Stimulated activated naive CD8-positive, alpha-beta T cell treated with anti-CD3 and anti-CD28 coated beads, Interleukin-15, Interleukin-2, amounts not matched to agents 100 ng/mL and 50 ng/mL, for 24 hours (primary cell): ENCODE data around the gene CYTH3.
"Not testable (repeated sequence)": the region's sequence is repeated elsewhere in the genome, so short reads cannot be mapped to it uniquely, and the experiment has no call there.

ENCODE experiments used
- H3K27ac Mint-ChIP-seq: one replicate; pipeline ENCODE4 v1.8.0; 2021; ENCODE audit warnings: mild to moderate bottlenecking, mixed read lengths
- H3K27me3 Mint-ChIP-seq: one replicate; pipeline ENCODE4 v1.8.0; 2021; ENCODE audit warnings: mixed read lengths
- H3K36me3 Mint-ChIP-seq: one replicate; pipeline ENCODE4 v1.8.0; 2021; ENCODE audit warnings: low read depth, mixed read lengths
- H3K4me1 Mint-ChIP-seq: one replicate; pipeline ENCODE4 v1.8.0; 2021; ENCODE audit warnings: low read depth, mixed read lengths
- H3K4me3 Mint-ChIP-seq: one replicate; pipeline ENCODE4 v1.8.0; 2021; ENCODE audit warnings: mild to moderate bottlenecking, mixed read lengths
- H3K9me3 Mint-ChIP-seq: one replicate; pipeline ENCODE4 v1.8.0; 2021; ENCODE audit warnings: mixed read lengths

Gene CYTH3

DNA sequence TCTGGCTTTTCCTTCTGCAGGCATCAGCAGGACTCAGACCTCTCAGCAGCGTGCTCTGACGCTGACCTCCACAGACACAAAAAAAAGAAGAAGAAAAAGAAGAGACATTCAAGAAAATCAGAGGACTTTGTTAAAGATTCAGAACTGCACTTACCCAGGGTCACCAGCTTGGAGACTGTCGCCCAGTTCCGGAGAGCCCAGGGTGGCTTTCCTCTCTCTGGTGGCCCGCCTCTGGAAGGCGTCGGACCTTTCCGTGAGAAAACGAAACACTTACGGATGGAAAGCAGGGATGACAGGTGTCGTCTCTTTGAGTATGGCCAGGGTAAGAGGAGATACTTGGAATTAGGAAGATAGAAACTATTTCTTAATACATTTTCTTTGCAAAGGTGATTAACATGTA is 115.7 kb downstream of the CYTH3 start:
- H3K9me3 Mint-ChIP-seq: no peaks in the 10 kb centered on the region
- H3K27me3 Mint-ChIP-seq: no peaks in the 10 kb centered on the region
- no peak overlapping the region for H3K4me3 Mint-ChIP-seq
- H3K4me1 Mint-ChIP-seq: no peaks in the 10 kb centered on the region
- no peak overlapping the region for H3K27ac Mint-ChIP-seq
- peaks cover 50% of the 10 kb centered on the region for H3K36me3 Mint-ChIP-seq

DNA sequence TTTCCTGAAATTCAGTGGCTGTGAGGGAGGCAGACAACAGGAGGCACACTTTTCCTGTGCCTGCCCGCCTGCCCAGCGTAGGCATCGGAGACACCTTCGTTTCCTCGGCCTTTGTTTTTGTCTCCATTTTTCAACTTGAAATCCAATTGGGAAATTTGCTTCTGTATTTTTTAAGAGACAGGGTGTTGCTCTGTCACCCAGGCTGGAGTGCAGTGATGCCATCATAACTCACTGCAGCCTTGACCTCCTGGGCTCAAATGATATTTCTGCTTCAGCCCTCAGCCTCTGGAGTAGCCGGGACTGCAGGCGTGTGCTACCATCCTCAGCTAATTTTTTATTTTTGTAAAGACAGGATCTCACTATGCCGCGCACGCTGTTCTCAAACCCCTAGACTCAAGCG is 116.8 kb downstream of the CYTH3 start:
- peaks cover 55% of the 10 kb centered on the region for H3K36me3 Mint-ChIP-seq
- no peaks in the 10 kb centered on the region for H3K4me1 Mint-ChIP-seq
- H3K27me3 Mint-ChIP-seq: no peaks in the 10 kb centered on the region
- no peak overlapping the region for H3K27ac Mint-ChIP-seq
- no peaks in the 10 kb centered on the region for H3K9me3 Mint-ChIP-seq
- H3K4me3 Mint-ChIP-seq: no peak overlapping the region

GRCh38 chr7:6154542-6155404 is 117.7 kb downstream of the CYTH3 start:
- peaks cover 59% of the 10 kb centered on the region for H3K36me3 Mint-ChIP-seq
- no peaks in the 10 kb centered on the region for H3K27me3 Mint-ChIP-seq
- H3K27ac Mint-ChIP-seq: no peak overlapping the region
- no peaks in the 10 kb centered on the region for H3K9me3 Mint-ChIP-seq
- H3K4me3 Mint-ChIP-seq: no peak overlapping the region
- no peaks in the 10 kb centered on the region for H3K4me1 Mint-ChIP-seq

DNA sequence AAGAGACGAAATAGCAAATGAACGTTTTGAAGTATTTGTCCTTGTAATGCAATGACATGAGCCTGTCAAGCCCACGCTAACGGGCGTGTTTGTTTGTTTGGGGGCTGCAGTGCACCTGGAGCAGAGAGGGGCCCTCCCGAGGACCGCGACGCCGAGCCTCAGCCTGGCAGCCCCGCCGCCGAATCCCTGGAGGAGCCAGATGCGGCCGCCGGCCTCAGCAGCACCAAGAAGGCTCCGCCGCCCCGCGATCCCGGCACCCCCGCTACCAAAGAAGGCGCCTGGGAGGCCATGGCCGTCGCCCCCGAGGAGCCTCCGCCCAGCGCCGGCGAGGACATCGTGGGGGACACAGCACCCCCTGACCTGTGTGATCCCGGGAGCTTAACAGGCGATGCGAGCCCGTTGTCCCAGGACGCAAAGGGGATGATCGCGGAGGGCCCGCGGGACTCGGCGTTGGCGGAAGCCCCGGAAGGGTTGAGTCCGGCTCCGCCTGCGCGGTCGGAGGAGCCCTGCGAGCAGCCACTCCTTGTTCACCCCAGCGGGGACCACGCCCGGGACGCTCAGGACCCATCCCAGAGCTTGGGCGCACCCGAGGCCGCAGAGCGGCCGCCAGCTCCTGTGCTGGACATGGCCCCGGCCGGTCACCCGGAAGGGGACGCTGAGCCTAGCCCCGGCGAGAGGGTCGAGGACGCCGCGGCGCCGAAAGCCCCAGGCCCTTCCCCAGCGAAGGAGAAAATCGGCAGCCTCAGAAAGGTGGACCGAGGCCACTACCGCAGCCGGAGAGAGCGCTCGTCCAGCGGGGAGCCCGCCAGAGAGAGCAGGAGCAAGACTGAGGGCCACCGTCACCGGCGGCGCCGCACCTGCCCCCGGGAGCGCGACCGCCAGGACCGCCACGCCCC is 118.5 kb downstream of the CYTH3 start:
- Mint-ChIP-seq H3K9me3 (no peaks in the 10 kb centered on the region), H3K27ac (no peak overlapping the region), H3K27me3 (no peaks in the 10 kb centered on the region), H3K4me1 (no peaks in the 10 kb centered on the region), H3K36me3 (peaks cover 61% of the 10 kb centered on the region), H3K4me3 (no peak overlapping the region)

DNA sequence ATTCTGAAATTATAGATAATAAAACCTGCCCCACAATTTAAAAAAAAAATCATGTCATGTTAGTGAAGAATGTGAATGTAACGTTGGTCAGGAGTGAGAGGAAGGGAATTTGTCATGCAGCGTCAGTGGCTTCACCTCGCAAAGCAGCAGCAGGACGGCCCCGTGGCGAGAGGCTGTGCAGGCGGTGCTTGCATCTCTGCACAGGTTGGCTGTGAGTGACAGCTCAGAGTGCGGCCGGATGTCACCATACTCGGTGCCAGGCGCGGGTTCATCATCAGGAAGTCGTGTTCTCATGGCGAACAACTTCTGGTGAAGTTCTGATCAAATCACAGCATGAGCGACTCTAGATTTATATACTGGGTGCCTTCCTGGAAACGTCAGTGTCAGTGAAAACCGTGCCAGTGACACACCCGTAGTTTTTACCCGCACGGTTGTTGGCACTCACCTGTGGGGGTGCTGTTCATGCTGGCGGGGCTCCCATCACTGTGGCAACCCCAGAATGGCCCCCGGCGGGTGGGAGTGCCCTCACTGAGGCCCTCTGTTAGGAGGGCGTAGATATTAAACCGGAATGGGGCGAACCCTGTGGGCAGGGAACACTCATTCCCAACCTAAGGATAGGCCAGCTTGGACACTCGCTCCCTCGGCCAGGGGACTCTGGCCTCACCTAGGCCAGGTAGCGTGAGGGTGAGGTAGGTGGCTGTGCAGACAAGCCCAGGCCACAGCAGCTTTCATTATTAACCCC is 120.3 kb downstream of the CYTH3 start:
- H3K27ac Mint-ChIP-seq: no peak overlapping the region
- peaks cover 72% of the 10 kb centered on the region for H3K36me3 Mint-ChIP-seq
- H3K4me3 Mint-ChIP-seq: no peak overlapping the region
- H3K27me3 Mint-ChIP-seq: no peaks in the 10 kb centered on the region
- H3K9me3 Mint-ChIP-seq: no peaks in the 10 kb centered on the region
- no peaks in the 10 kb centered on the region for H3K4me1 Mint-ChIP-seq

GRCh38 chr7:6151527-6151926 is 120.9 kb downstream of the CYTH3 start:
- not testable (repeated sequence) for H3K4me3 Mint-ChIP-seq, H3K27me3 Mint-ChIP-seq, H3K4me1 Mint-ChIP-seq, H3K9me3 Mint-ChIP-seq, H3K27ac Mint-ChIP-seq
- H3K36me3 Mint-ChIP-seq: peaks cover 74% of the 10 kb centered on the region

- H3K27me3 Mint-ChIP-seq: no peaks in the 10 kb centered on the region
- no peaks in the 10 kb centered on the region for H3K4me1 Mint-ChIP-seq
- H3K4me3 Mint-ChIP-seq: no peak overlapping the region
- no peak overlapping the region for H3K27ac Mint-ChIP-seq
- H3K9me3 Mint-ChIP-seq: no peaks in the 10 kb centered on the region
- H3K36me3 Mint-ChIP-seq: peaks cover 75% of the 10 kb centered on the region
Observed at GRCh38 chr7:6149996-6150395, 122.4 kb downstream of the CYTH3 start.

- H3K27ac Mint-ChIP-seq: no peak overlapping the region
- H3K27me3 Mint-ChIP-seq: no peaks in the 10 kb centered on the region
- no peak overlapping the region for H3K4me3 Mint-ChIP-seq
Observed at GRCh38 chr7:6148724-6149360, 123.6 kb downstream of the CYTH3 start.

GRCh38 chr7:6147627-6148026 is 124.8 kb downstream of the CYTH3 start:
- no peak overlapping the region for H3K4me3 Mint-ChIP-seq
- H3K27ac Mint-ChIP-seq: no peak overlapping the region
- peaks cover 77% of the 10 kb centered on the region for H3K36me3 Mint-ChIP-seq
- no peaks in the 10 kb centered on the region for H3K9me3 Mint-ChIP-seq
- no peaks in the 10 kb centered on the region for H3K4me1 Mint-ChIP-seq
- H3K27me3 Mint-ChIP-seq: no peaks in the 10 kb centered on the region

More at GRCh38 chr7:6148724-6149360, 123.6 kb downstream of the CYTH3 start:
- Mint-ChIP-seq H3K4me1 (no peaks in the 10 kb centered on the region), H3K9me3 (no peaks in the 10 kb centered on the region), H3K36me3 (peaks cover 78% of the 10 kb centered on the region)

GRCh38 chr7:6146666-6147065 is 125.8 kb downstream of the CYTH3 start:
- H3K4me3 Mint-ChIP-seq: no peak overlapping the region
- peaks cover 77% of the 10 kb centered on the region for H3K36me3 Mint-ChIP-seq
- H3K27me3 Mint-ChIP-seq: no peaks in the 10 kb centered on the region
- no peaks in the 10 kb centered on the region for H3K4me1 Mint-ChIP-seq
- H3K9me3 Mint-ChIP-seq: no peaks in the 10 kb centered on the region
- H3K27ac Mint-ChIP-seq: no peak overlapping the region

DNA sequence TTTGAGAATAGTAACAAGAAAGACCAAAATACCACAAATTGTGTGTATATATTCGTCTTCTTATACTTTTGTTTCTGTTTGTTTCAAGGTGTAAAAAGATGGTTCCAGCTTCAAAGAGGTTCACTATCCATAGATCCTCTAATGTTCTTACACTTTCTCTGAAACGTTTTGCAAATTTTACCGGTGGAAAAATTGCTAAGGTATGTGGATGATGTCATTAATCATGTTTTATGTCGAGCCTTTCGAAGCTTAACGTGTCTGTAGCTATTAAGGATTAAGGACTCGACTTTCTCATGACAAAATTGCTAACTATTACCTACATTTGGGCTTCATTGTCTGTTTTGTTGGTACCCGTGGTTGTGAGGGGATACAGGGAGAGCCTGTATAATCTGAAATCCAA is 128.4 kb downstream of the CYTH3 start:
- Mint-ChIP-seq H3K27me3 (no peaks in the 10 kb centered on the region), H3K4me3 (no peak overlapping the region), H3K36me3 (peaks cover 77% of the 10 kb centered on the region), H3K9me3 (no peaks in the 10 kb centered on the region), H3K4me1 (no peaks in the 10 kb centered on the region), H3K27ac (no peak overlapping the region)

DNA sequence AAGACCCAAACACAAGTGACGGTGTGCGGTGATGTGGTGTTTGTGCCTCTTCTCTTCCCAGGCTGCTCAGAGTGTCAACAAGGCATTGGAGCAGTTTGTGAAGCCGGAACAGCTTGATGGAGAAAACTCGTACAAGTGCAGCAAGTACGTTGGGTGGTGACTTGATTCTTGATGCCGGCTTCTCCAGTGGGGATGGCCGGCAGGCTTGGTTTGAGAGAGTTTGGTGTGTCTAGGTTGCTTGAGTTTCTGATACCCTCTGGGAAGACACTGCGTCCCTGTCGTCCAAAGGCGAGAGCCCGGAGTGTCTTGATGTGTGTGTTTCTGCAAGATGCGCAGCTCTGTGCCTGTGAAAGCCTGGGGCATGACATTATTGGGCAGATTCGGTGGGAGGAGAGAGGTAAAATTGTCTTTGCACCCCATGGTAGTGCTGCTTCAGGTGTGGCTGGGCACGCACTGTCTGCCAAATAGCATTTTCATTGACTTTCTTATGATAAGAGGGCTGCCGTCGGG is 129.5 kb downstream of the CYTH3 start:
- no peaks in the 10 kb centered on the region for H3K9me3 Mint-ChIP-seq
- peaks cover 66% of the 10 kb centered on the region for H3K36me3 Mint-ChIP-seq
- no peaks in the 10 kb centered on the region for H3K4me1 Mint-ChIP-seq
- no peak overlapping the region for H3K27ac Mint-ChIP-seq
- no peaks in the 10 kb centered on the region for H3K27me3 Mint-ChIP-seq
- H3K4me3 Mint-ChIP-seq: no peak overlapping the region

DNA sequence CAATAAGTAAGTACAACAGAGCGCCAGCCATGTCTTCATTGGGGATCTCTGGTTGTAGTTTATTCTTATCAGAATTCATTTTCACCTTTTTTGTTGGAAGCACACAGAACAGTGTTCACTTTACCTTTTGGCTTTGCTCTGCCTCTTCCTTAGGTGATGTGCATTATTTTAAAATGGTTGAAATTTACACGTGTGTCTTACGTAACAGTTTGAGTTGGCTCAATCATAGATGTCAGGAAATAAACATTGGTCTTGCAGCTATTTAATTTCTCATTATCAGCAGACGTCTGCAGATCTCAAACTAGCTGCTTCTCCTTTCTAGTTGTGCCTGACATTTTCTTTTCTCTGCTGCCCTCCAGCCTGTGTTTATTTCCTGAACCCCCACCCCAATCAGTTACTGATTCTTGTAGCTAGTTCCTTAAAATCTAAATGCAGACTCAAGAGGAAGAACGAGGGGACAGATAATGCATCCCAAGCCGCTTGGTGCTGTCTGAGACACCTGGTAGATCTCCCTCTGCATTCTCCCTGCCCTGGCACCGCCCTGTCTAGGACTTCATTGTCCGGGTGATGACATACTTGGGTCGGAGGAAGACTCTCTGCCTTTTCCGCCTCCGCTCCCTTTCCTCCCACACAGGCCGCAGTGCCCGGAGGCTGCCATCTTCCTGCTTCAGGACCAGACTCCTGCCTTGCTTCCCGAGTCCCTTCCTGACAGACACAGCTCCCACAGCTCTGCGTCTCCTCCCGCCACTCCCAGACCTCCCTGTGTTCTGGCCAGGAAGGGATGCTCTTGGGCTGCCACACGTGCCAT is 133.0 kb downstream of the CYTH3 start:
- Mint-ChIP-seq H3K9me3 (no peaks in the 10 kb centered on the region), H3K27ac (no peak overlapping the region), H3K27me3 (no peaks in the 10 kb centered on the region), H3K4me3 (no peak overlapping the region), H3K36me3 (peaks cover 43% of the 10 kb centered on the region), H3K4me1 (no peaks in the 10 kb centered on the region)

- Mint-ChIP-seq H3K4me1 (no peaks in the 10 kb centered on the region), H3K27me3 (no peaks in the 10 kb centered on the region), H3K9me3 (no peaks in the 10 kb centered on the region), H3K27ac (no peak overlapping the region), H3K36me3 (peaks cover 42% of the 10 kb centered on the region), H3K4me3 (no peak overlapping the region)
Observed at GRCh38 chr7:6136475-6136874, 135.9 kb downstream of the CYTH3 start.
